A549 (cell line): ENCODE measurements around the gene TTC21B. TPM values are rescaled to one million over a fixed set of nuclear protein-coding genes. Genes with fewer than 3 reads are reported as not detected.

ENCODE experiments used
- ATAC-seq, 2 experiments: fragments of 200-7000 bp in 1 of 2; fragments of >200 bp in 1 of 2; cut with Nextera tagmentation in 1 of 2; cut with Tn5 transposase in 1 of 2; 3 replicates each; pipeline versions ENCODE4 v1.8.0 to v1.9.1; 2018 to 2020; ENCODE audit warnings: mild to moderate bottlenecking in 1 of 2, moderate library complexity in 1 of 2
- CTCF ChIA-PET: fragments of 300-600 bp; sonication (Branson Sonifier 250); formaldehyde crosslinking; extraction: SDS; loops from one replicate; lab custom pipeline; 2021; ENCODE audit warnings: antibody characterized with exemption, inconsistent platforms; lab: Yijun Ruan, JAX
- POLR2A ChIA-PET: fragments of 350-600 bp; formaldehyde crosslinking; extraction: SDS; loops from one replicate; lab custom pipeline; 2021; ENCODE audit warnings: antibody characterized with exemption, inconsistent platforms; lab: Yijun Ruan, JAX
- DNase-seq, 2 experiments: peaks; one replicate each; pipeline versions ENCODE4 v3.0.0 to v3.0.0-alpha.2; 2011 to 2016; ENCODE audit warnings: low read depth in 1 of 2, low spot score in 1 of 2
- FAIRE-seq: peaks from 2 replicates; lab custom pipeline; 2011; peaks lifted over from hg19 to GRCh38; lab: Jason Lieb, UNC
- H3K27ac ChIP-seq, 2 experiments: fragments of >200 bp; sonication (Bioruptor Twin); formaldehyde crosslinking; 3 replicates each; pipeline ENCODE4 v1.5.1; 2016 to 2017
- H3K4me1 ChIP-seq: fragments of >200 bp; sonication (Bioruptor Twin); formaldehyde crosslinking; 3 replicates; pipeline ENCODE4 v1.6.1; 2016
- H3K4me2 ChIP-seq: fragments of >200 bp; sonication (Bioruptor Twin); formaldehyde crosslinking; 3 replicates; pipeline ENCODE4 v1.6.1; 2016
- H3K4me3 ChIP-seq: fragments of >200 bp; sonication (Bioruptor Twin); formaldehyde crosslinking; 3 replicates; pipeline ENCODE4 v1.5.1; 2016
- H3K9me3 ChIP-seq: fragments of >200 bp; sonication (Bioruptor Twin); formaldehyde crosslinking; 3 replicates; pipeline ENCODE4 v1.6.1; 2016
- BHLHE40 ChIP-seq: IDR thresholded peaks from 2 replicates; pipeline ENCODE4 v1.6.1; 2012; ENCODE audit warnings: low read depth, low read length, inconsistent platforms
- CHD2 ChIP-seq: fragments of 150-350 bp; IDR thresholded peaks from 2 replicates; pipeline ENCODE4 v1.6.1; 2014; ENCODE audit warnings: low read length; ENCODE audit not compliant: partially characterized antibody
- CHD4 ChIP-seq: fragments of 200-600 bp; sonication (generic); IDR thresholded peaks from 2 replicates; pipeline ENCODE4 v1.6.1; 2016; ENCODE audit warnings: antibody characterized with exemption, mild to moderate bottlenecking, borderline replicate concordance
- E2F6 ChIP-seq: IDR thresholded peaks from 2 replicates; pipeline ENCODE4 v1.6.1; 2012; ENCODE audit warnings: low read depth, borderline replicate concordance
- EP300 ChIP-seq, 2 experiments: fragments of >200 bp; sonication (Bioruptor Twin); formaldehyde crosslinking; IDR thresholded peaks; 2 replicates in 1 of 2; 3 replicates in 1 of 2; pipeline ENCODE4 v1.6.1; 2016 to 2017
- FOSL2 ChIP-seq, 2 experiments: fragments of 450-650 bp in 1 of 2; fragments of >200 bp in 1 of 2; sonication (Bioruptor Twin) in 1 of 2; formaldehyde crosslinking; IDR thresholded peaks; 2 replicates each; pipeline versions ENCODE4 v1.5.0 to v1.6.1; 2016 to 2020; ENCODE audit warnings: mild to moderate bottlenecking in 1 of 2, moderate library complexity in 1 of 2
- HDAC2 ChIP-seq: fragments of 200-600 bp; sonication (generic); IDR thresholded peaks from 2 replicates; pipeline ENCODE4 v1.6.1; 2016
- HMGXB4 ChIP-seq: fragments of 250-450 bp; sonication (Bioruptor Pico); IDR thresholded peaks from 2 replicates; pipeline ENCODE4 v1.5.0; 2021; ENCODE audit warnings: mild to moderate bottlenecking, moderate library complexity, borderline replicate concordance
- HOXB5 ChIP-seq: fragments of 250-450 bp; sonication (Bioruptor Pico); IDR thresholded peaks from 2 replicates; pipeline ENCODE4 v1.5.0; 2020; ENCODE audit warnings: mild to moderate bottlenecking, moderate library complexity
- MAZ ChIP-seq: fragments of 150-350 bp; IDR thresholded peaks from 2 replicates; pipeline ENCODE4 v1.6.1; 2014; ENCODE audit warnings: antibody characterized with exemption, low read depth, low read length, borderline replicate concordance
- MYC ChIP-seq: IDR thresholded peaks from 2 replicates; pipeline ENCODE4 v1.6.1; 2012; ENCODE audit warnings: mild to moderate bottlenecking, inconsistent platforms, low read length, improper control_type of control experiment, borderline replicate concordance
- NR3C1 ChIP-seq: fragments of >200 bp; sonication (Bioruptor Twin); formaldehyde crosslinking; IDR thresholded peaks from 3 replicates; pipeline ENCODE4 v1.6.1; 2017
- PHF8 ChIP-seq: fragments of 200-600 bp; sonication (generic); IDR thresholded peaks from 2 replicates; pipeline ENCODE4 v1.6.1; 2016; ENCODE audit warnings: low read depth, mild to moderate bottlenecking, antibody characterized with exemption, moderate library complexity, borderline replicate concordance
- TP53 ChIP-seq: fragments of 250-450 bp; sonication (Bioruptor Pico); IDR thresholded peaks from 2 replicates; pipeline ENCODE4 v1.5.0; 2021; ENCODE audit warnings: mild to moderate bottlenecking, moderate library complexity
- USF2 ChIP-seq: fragments of 450-650 bp; IDR thresholded peaks from 2 replicates; pipeline ENCODE4 v1.6.1; 2014; ENCODE audit warnings: antibody characterized with exemption
- ZSCAN20 ChIP-seq: fragments of 250-450 bp; sonication (Bioruptor Pico); IDR thresholded peaks from 2 replicates; pipeline ENCODE4 v1.8.0; 2022; ENCODE audit warnings: mild to moderate bottlenecking, moderate library complexity
- WGBS: methylation state at CpG from one replicate; pipeline ENCODE4 v1.1.6; 2017; ENCODE audit errors: missing lambda C conversion rate; 5-methylcytosine and 5-hydroxymethylcytosine counted together
- polyA plus RNA-seq, 4 experiments: library from polyadenylated mRNA; depleted of rRNA in 3 of 4; stranded (reverse); fragments of >200 nt; fragmentation: RNase III in 1 of 4; extraction: RNeasy Plus Mini Kit Qiagen cat#74134 plus additional on column Dnase treatment in 1 of 4; gene quantifications; 2 replicates in 3 of 4; 3 replicates in 1 of 4; pipeline ENCODE4 v1.2.3, GENCODE V29; 2011 to 2017
- TF ChIP-seq, protein P1 (sequence below): IDR thresholded peaks from 2 replicates; pipeline ENCODE4 v1.6.1; 2012

Gene TTC21B
- polyA plus RNA-seq, 2 of the 4 experiments (the other 2 are of a cell fraction): 6.2 to 17.5 TPM

- no peak for ATAC-seq
- Histone ChIP-seq H3K27ac (no peak overlapping the region), H3K4me3 (no peak overlapping the region), H3K9me3 (no peaks in the 10 kb centered on the region), H3K4me1 (no peaks in the 10 kb centered on the region), H3K4me2 (no peak overlapping the region)
- no peak for DNase-seq
- TF ChIP-seq USF2 (no peak), EP300 (IDR thresholded peaks at IDR 0.05) (no peak), CHD2 (no peak), BHLHE40 (no peak), TP53 (CRISPR knock-in tag) (no peak), PHF8 (no peak), HMGXB4 (CRISPR knock-in tag) (no peak), HOXB5 (CRISPR knock-in tag) (no peak), MAZ (no peak), ZSCAN20 (CRISPR knock-in tag) (no peak), FOSL2 (IDR thresholded peaks at IDR 0.05) (no peak), FOSL2 (CRISPR knock-in tag; IDR thresholded peaks at IDR 0.05) (no peak), CHD4 (no peak), NR3C1 (no peak), E2F6 (no peak)
- TF ChIP-seq, protein P1, sequence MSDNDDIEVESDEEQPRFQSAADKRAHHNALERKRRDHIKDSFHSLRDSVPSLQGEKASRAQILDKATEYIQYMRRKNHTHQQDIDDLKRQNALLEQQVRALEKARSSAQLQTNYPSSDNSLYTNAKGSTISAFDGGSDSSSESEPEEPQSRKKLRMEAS: no peak
- POLR2A ChIA-PET: no interaction called here
- no peak for FAIRE-seq
- CTCF ChIA-PET: interaction anchor here (0.7 to 1.9 kb wide), 3 partner anchors 13 to 224 kb away, joined by 3 to 5 read pairs (median 4); no protein-coding TSS in a partner anchor
- 96% methylated on average over 2 of the region's 2 CpGs for WGBS
These were observed 65.4 kb downstream of the TTC21B start for GRCh38 chr2:165888171-165888570.

DNA sequence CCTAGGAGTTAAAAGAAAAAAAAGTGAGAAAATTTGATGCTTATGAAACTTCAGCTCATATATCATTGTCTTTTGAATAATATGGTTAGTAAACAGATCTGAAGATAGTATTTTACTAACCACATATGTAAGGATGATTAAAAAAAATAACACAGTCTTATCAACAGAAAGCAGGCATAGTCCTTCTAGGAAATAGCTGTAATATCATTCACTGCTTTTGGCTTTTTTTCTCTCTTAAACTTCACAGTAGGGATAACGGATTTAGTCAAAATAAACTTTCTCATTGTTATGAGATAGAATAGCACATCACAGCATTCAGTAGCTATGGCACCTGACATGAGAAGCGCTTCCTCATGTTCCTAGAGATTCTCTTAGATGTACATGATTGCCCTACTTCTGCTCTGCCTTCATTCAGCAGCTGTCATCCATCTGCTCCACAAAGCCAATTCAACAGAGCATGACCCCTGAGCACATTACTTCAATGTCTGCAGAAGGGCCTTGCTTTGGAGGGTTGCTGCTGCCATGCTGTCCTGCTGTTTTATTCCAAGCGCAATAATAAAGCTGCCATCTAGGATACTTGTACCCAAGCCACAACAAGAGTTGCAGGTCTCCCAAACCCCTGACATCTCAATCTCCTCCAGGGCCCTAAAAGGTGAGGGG, 67.0 kb downstream of the TTC21B start:
- Histone ChIP-seq H3K4me1 (no peaks in the 10 kb centered on the region), H3K9me3 (no peaks in the 10 kb centered on the region), H3K4me3 (no peak overlapping the region), H3K27ac (no peak overlapping the region), H3K4me2 (no peak overlapping the region)
- ChIA-PET POLR2A (no interaction called here), CTCF (interaction anchor here (1.3 kb wide), 1 partner anchor 18 kb away, joined by 4 read pairs; no protein-coding TSS in a partner anchor)
- ATAC-seq: no peak
- TF ChIP-seq EP300 (IDR thresholded peaks at IDR 0.05) (no peak), MYC (no peak), TP53 (CRISPR knock-in tag) (no peak), HDAC2 (no peak)
- no peak for DNase-seq
- FAIRE-seq: no peak
- 81% methylated on average over 3 of the region's 3 CpGs for WGBS
